HG03064 (cell line): ENCODE measurements around the gene TMEM184A.
"Not testable (repeated sequence)": the region's sequence is repeated elsewhere in the genome, so short reads cannot be mapped to it uniquely, and the experiment has no call there.

Source experiments
- ATAC-seq: cut with Tn5 transposase; IDR thresholded peaks from one replicate; pipeline ENCODE4 v1.9.1; 2021; ENCODE audit warnings: low read depth; ENCODE audit not compliant: unreplicated experiment

TMEM184A gene

GRCh38 chr7:1531263-1531978, 24.6 kb downstream of the TMEM184A start:
- no peak for ATAC-seq

- no peak for ATAC-seq
These were observed 25.1 kb downstream of the TMEM184A start for GRCh38 chr7:1530946-1531262.

- no peak for ATAC-seq
These were observed 26.5 kb downstream of the TMEM184A start for GRCh38 chr7:1529383-1530116.

DNA sequence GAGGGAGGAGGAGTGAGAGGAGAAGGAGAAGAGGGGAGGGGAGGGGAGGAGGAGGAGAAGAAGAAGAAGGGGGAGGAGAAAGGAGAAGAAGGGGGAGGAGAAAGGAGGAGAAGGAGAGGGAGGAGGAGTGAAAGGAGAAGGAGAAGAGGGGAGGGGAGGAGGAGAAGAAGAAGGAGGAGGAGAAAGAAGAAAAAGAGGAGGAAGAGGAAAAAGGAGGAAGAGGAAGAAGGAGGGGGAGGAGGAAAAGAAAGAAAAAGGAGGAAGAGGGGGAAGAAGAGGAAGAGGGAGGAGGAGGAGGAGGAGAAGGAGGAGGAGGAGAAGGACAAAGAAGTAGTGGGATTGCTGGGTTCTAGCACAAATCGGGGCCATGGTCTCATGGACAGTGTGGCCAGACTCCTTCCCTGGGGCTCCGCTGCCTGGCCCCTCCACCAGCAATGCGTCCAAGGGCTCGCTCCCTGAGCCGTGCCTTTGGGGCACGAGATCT, 29.7 kb downstream of the TMEM184A start:
- no peak for ATAC-seq

DNA sequence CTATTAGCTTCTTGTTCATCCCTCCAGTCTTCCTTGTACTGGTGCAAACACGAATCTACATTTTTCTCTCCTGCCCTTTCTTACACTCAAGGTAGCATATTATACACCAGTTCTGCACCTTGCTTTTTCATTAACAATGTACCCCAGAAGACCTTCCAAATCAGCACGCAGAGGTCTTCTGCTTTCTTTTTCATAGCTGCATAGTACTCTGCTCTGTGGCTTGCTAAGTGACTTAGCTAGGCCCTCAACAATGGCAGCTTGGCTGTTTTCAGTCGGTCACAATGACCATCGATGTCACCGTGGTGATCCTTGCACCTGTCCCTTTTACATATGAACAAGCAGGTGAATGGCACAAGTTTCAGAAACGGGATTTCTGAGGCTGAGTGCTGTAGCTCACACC, 30.6 kb downstream of the TMEM184A start:
- ATAC-seq: no peak

DNA sequence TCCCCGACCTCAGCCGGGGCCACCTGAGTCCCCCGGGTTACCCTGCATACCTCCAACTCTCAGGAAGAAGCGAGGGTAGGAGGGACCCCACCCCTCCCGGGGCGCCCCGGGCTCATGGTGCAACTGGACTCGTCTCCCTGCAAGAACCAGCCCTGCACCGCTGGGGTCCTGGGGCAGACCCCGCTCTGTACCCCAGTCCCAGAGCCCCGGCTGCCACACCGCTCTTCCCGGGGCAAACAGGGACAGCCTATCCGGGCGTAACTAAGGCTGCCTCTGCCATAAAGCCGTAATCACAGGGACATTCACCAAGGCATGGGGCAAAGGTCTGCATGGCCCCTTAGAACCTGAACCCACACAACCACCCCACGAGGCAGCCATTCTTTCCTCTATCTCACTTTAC, 32.2 kb downstream of the TMEM184A start:
- ATAC-seq: no peak

GRCh38 chr7:1523208-1523607, 32.8 kb downstream of the TMEM184A start:
- ATAC-seq: no peak

- no peak for ATAC-seq
These were observed 34.5 kb downstream of the TMEM184A start for GRCh38 chr7:1521456-1521855.

DNA sequence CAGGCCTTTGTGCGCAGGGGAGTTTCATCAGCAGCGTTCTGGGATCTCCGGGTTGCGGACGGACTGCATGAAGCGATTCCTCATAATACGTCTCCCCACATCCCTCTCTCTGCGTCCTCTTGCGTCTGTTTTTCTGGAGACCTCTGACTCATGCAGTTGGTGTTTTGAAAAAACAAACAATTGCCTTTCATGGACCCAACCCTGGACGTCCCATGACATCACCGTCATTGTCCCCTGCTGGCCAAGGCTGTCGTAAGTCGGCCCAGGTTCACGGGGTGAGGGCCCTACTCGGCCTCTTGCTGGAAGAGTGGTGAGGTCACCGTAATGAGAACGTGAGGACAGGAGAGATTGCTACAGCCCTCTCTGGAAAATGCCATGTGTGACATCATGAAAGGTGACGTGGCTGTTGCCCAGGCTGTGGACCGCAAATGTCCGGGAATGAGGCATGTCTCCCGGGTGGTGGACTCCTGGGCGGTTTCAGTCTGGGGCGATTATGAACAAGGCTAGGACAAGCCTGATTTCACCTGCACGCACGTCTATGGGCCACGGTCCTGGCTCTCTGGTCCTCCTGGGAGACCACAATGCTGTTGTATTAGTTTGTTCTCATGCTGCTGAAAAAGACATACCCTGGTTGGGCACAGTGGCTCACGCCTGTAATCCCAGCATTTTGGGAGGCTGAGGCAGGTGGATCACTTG, 35.3 kb downstream of the TMEM184A start:
- no peak for ATAC-seq

GRCh38 chr7:1519322-1519922, 36.6 kb downstream of the TMEM184A start:
- ATAC-seq: not testable (repeated sequence)

DNA sequence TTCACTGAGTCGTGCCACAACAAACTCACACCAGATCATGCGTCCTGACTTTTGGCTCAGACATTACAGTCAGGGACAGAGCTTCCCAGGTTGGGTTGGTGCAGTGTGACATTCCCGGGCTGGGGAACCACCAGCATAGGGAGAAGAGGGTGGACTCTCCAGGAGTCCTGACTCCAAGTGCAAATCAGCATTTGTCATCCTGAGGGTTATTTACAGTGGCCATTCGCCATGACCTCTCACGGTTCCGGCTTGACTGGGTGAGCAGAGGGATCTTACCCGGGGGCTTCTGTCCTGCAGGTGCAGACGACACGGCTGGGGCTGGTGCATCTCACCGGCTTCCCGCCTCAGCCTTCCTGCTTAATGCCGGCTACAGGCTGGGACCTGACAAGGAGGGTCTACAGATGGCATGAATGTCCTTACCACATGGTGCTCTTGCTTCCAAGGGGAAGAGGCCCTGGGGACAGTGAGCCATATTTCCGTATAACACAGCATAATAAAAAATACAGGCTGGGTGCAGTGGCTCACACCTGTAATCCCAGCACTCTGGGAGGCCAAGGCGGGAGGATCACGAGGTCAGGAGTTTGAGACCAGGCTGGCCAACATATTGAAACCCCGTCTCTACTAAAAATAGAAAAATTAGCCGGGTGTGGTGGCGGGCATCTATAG, 39.3 kb downstream of the TMEM184A start:
- ATAC-seq: no peak

DNA sequence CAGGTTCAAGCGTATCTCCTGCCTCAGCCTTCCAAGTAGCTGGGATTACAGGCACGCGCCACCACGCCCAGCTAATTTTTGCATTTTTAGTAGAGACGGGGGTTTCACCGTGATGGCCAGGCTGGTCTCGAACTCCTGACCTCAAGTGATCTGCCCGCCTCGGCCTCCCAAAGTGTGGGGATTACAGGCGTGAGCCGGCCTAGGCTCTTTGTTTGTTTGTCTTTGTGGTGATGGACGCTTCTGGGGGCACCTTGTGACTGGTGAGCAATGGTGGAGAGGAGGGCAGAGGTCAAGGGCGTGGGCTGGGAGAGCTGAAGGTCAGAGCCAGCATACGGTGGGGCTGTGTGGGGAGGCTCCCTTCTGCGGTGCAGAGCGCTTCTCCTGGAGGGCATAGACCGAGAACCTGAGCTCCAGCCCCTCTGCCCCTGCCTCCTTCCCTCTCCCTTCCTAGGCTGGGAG, 40.5 kb downstream of the TMEM184A start:
- ATAC-seq: not testable (repeated sequence)

GRCh38 chr7:1514995-1515401, 41.0 kb downstream of the TMEM184A start:
- ATAC-seq: no peak

DNA sequence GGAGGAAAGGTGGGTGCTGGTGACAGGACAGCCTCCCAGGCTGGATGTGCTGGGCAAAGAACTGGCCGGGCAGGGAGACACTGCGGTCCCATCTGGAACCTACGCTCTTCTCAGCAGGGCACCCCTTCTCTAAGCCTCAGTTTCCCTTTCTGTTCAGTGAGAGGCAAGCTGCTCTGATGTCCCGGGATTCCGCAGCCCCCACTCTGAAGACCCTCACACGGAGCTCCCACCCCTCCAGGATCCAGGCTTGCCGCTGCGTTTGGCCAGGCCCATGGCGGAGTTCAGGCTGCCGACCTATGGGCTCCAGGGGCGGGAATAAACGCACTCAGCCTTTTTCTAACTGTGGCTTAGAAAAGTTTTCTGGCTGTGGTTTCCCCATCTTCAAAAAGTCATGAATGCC, 41.6 kb downstream of the TMEM184A start:
- no peak for ATAC-seq

- ATAC-seq: no peak
These were observed 42.3 kb downstream of the TMEM184A start for GRCh38 chr7:1513657-1514095.

- ATAC-seq: no peak
These were observed 43.0 kb downstream of the TMEM184A start for GRCh38 chr7:1512781-1513656.

DNA sequence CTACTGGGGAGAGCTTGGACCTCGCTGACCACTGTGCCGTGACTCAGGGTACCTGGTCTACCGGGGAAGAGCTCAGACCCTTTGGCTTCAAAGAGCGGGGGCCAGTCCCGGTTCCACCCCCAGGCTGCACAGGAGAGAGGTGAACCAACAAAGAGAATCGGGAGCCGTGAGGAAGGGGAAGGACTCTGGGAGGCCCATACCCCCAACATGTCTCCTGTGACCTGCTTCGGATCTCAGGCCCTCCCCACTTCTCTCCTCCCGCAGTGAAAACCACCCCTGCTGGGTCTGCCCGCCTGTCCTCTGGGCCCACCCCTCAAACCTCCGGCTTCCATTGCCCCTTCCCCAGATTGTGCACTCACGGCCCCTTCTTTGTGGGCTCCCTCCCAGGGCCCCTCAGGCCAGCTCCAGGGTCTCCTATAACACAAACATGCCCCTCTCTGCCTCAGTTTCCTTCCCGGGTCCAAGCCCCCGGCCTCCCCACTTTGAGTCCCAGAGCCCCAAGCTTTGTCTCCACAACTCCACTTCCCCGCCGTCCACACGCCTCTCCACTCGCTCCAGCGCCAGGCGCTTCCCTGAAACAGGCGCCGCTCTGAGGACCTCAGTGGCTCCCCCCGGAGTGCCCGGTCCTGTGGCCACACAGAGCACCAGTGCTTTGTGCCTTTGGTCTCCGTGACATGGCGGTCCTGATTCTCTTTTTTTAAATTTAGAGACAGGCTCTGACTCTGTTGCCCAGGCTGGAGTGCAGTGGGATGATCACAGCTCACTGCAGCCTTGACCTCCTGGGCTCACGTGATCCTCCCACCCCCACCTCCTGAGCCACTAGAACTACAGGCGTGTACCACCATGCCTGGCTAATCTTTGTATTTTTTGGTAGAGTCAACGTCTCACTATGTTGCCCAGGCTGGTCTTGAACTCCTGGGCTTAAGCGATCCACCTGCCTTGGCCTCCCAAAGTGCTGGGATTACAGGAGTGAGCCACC, 44.3 kb downstream of the TMEM184A start:
- no peak for ATAC-seq

GRCh38 chr7:1510780-1511154, 45.2 kb downstream of the TMEM184A start:
- no peak for ATAC-seq
